HEK293 (cell line): ENCODE measurements around the gene CROCC.
"Not testable (repeated sequence)": the region's sequence is repeated elsewhere in the genome, so short reads cannot be mapped to it uniquely, and the experiment has no call there.

Experiments
- YY1 ChIP-seq: fragments of 450-650 bp; formaldehyde crosslinking; IDR thresholded peaks from 2 replicates; pipeline ENCODE4 v1.5.1; 2018; ENCODE audit warnings: missing biosample characterization, missing genetic modification characterization
- ZBTB17 ChIP-seq: fragments of 450-650 bp; formaldehyde crosslinking; IDR thresholded peaks from 2 replicates; pipeline ENCODE4 v1.5.1; 2016; ENCODE audit warnings: missing biosample characterization, missing genetic modification characterization
- ZBTB8A ChIP-seq: fragments of 450-650 bp; formaldehyde crosslinking; IDR thresholded peaks from 2 replicates; pipeline ENCODE4 v1.5.1; 2016; ENCODE audit warnings: missing biosample characterization, missing genetic modification characterization
- ZNF155 ChIP-seq: fragments of 450-650 bp; formaldehyde crosslinking; IDR thresholded peaks from 2 replicates; pipeline ENCODE4 v1.5.1; 2016; ENCODE audit warnings: missing biosample characterization, missing genetic modification characterization
- TF ChIP-seq, protein P1 (sequence below): fragments of 450-650 bp; formaldehyde crosslinking; IDR thresholded peaks from 2 replicates; pipeline ENCODE4 v1.5.1; 2016; ENCODE audit warnings: missing biosample characterization, missing genetic modification characterization, low read depth
- TF ChIP-seq, protein P2 (sequence below): fragments of 450-650 bp; formaldehyde crosslinking; IDR thresholded peaks from 2 replicates; pipeline ENCODE4 v1.5.1; 2016; ENCODE audit warnings: missing biosample characterization, missing genetic modification characterization

GRCh38 chr1:16918936-16919665 is 2.6 kb upstream of the CROCC start:
- TF ChIP-seq ZBTB17; YY1; ZBTB8A (tag by site-specific recombination); ZNF155: not testable (repeated sequence)
- TF ChIP-seq, protein P1, sequence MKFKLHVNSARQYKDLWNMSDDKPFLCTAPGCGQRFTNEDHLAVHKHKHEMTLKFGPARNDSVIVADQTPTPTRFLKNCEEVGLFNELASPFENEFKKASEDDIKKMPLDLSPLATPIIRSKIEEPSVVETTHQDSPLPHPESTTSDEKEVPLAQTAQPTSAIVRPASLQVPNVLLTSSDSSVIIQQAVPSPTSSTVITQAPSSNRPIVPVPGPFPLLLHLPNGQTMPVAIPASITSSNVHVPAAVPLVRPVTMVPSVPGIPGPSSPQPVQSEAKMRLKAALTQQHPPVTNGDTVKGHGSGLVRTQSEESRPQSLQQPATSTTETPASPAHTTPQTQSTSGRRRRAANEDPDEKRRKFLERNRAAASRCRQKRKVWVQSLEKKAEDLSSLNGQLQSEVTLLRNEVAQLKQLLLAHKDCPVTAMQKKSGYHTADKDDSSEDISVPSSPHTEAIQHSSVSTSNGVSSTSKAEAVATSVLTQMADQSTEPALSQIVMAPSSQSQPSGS (tag by site-specific recombination) = not testable (repeated sequence)
- TF ChIP-seq, protein P2, sequence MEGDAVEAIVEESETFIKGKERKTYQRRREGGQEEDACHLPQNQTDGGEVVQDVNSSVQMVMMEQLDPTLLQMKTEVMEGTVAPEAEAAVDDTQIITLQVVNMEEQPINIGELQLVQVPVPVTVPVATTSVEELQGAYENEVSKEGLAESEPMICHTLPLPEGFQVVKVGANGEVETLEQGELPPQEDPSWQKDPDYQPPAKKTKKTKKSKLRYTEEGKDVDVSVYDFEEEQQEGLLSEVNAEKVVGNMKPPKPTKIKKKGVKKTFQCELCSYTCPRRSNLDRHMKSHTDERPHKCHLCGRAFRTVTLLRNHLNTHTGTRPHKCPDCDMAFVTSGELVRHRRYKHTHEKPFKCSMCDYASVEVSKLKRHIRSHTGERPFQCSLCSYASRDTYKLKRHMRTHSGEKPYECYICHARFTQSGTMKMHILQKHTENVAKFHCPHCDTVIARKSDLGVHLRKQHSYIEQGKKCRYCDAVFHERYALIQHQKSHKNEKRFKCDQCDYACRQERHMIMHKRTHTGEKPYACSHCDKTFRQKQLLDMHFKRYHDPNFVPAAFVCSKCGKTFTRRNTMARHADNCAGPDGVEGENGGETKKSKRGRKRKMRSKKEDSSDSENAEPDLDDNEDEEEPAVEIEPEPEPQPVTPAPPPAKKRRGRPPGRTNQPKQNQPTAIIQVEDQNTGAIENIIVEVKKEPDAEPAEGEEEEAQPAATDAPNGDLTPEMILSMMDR = not testable (repeated sequence)
